GM23248 (cell line): ENCODE data around the gene NRIP3. TPM values are rescaled to one million over a fixed set of nuclear protein-coding genes. Genes with fewer than 3 reads are reported as not detected.
A peak's percentile ranks its signal among the peaks of the same experiment; 100 is the strongest.

Experiments
- DNase-seq: peaks from one replicate; pipeline ENCODE4 v3.0.0-alpha.2; 2015
- H2AFZ ChIP-seq: fragments of 200-600 bp; sonication (generic); 2 replicates; pipeline ENCODE4 v1.6.1; 2016; ENCODE audit warnings: antibody characterized with exemption
- H3F3A ChIP-seq: fragments of 200-600 bp; sonication (generic); 2 replicates; pipeline ENCODE4 v1.6.1; 2016; ENCODE audit warnings: mild to moderate bottlenecking, antibody characterized with exemption, mixed run types; ENCODE audit not compliant: insufficient read depth
- H3K27ac ChIP-seq: fragments of 200-600 bp; sonication (generic); 2 replicates; pipeline ENCODE4 v1.5.1; 2016; ENCODE audit warnings: mild to moderate bottlenecking
- H3K27me3 ChIP-seq: fragments of 200-600 bp; sonication (generic); replicated peaks from 2 replicates; pipeline ENCODE4 v1.6.1; 2016; ENCODE audit warnings: mild to moderate bottlenecking; ENCODE audit not compliant: insufficient read depth
- H3K36me3 ChIP-seq: fragments of 200-600 bp; sonication (generic); 2 replicates; pipeline ENCODE4 v1.6.1; 2016; ENCODE audit warnings: low read depth, mild to moderate bottlenecking
- H3K4me1 ChIP-seq: fragments of 200-600 bp; sonication (generic); 2 replicates; pipeline ENCODE4 v1.6.1; 2016; ENCODE audit warnings: mild to moderate bottlenecking; ENCODE audit not compliant: insufficient read depth
- H3K4me2 ChIP-seq: fragments of 200-600 bp; sonication (generic); one replicate; pipeline ENCODE4 v1.6.1; 2016; ENCODE audit warnings: mild to moderate bottlenecking; ENCODE audit not compliant: unreplicated experiment
- H3K4me3 ChIP-seq: fragments of 200-600 bp; sonication (generic); 2 replicates; pipeline ENCODE4 v1.5.1; 2016; ENCODE audit warnings: mild to moderate bottlenecking
- H3K79me2 ChIP-seq: fragments of 200-600 bp; sonication (generic); 2 replicates; pipeline ENCODE4 v1.6.1; 2016; ENCODE audit warnings: mild to moderate bottlenecking; ENCODE audit not compliant: insufficient read depth
- H3K9ac ChIP-seq: fragments of 200-600 bp; sonication (generic); 2 replicates; pipeline ENCODE4 v1.6.1; 2016; ENCODE audit warnings: mild to moderate bottlenecking
- H3K9me2 ChIP-seq: fragments of 200-600 bp; sonication (generic); 2 replicates; pipeline ENCODE4 v1.6.1; 2016; ENCODE audit warnings: mixed run types, mild to moderate bottlenecking, moderate library complexity; ENCODE audit not compliant: insufficient read depth
- H3K9me3 ChIP-seq: fragments of 200-600 bp; sonication (generic); one replicate; pipeline ENCODE4 v1.6.1; 2017; ENCODE audit warnings: low read depth
- H4K20me1 ChIP-seq: fragments of 200-600 bp; sonication (generic); 2 replicates; pipeline ENCODE4 v1.6.0; 2016; ENCODE audit not compliant: insufficient read depth
- EZH2 ChIP-seq: fragments of 200-600 bp; sonication (generic); IDR thresholded peaks from 2 replicates; pipeline ENCODE4 v1.6.1; 2018; ENCODE audit warnings: antibody characterized with exemption, mild to moderate bottlenecking; ENCODE audit not compliant: insufficient read depth, poor library complexity, severe bottlenecking
- EZH2phosphoT487 ChIP-seq: fragments of 200-600 bp; sonication (generic); IDR thresholded peaks from 2 replicates; pipeline ENCODE4 v1.6.1; 2018; ENCODE audit warnings: antibody characterized with exemption, moderate library complexity, mild to moderate bottlenecking, low read depth; ENCODE audit not compliant: insufficient read depth
- WGBS, 2 experiments: methylation state at CpG; one replicate each; pipeline ENCODE4 v1.1.6; 2015 to 2017; ENCODE audit warnings: low lambda C conversion rate in 2 of 2, low coverage in 1 of 2; ENCODE audit errors: missing lambda C conversion rate in 2 of 2; 5-methylcytosine and 5-hydroxymethylcytosine counted together
- in situ Hi-C: fragments of 300-500 bp; cut with MboI; formaldehyde crosslinking; loops from 2 replicates; pipeline ENCODE4 v1.15.0; 2020
- polyA plus RNA-seq: library from polyadenylated mRNA; unstranded; fragments of >200 nt; fragmentation: Nextera tagmentation; extraction: Ambion mirVana; gene quantifications from 2 replicates; pipeline ENCODE4 v1.2.1, GENCODE V29; 2016
- total RNA-seq: library from RNA; depleted of rRNA; stranded (reverse); fragments of >200 nt; shearing (Covaris generic); gene quantifications from 2 replicates; pipeline ENCODE4 v1.2.3, GENCODE V29; 2014

The NRIP3 gene
- total and polyA plus RNA-seq, 2 experiments from 2014 or later, result 4.8 to 10.8 TPM

- TF ChIP-seq EZH2phosphoT487 (no peak), EZH2 (no peak)
- H3K9ac ChIP-seq, result no peak overlapping the region
- H3K4me1 ChIP-seq, result no peaks in the 10 kb centered on the region
- H3K4me2 ChIP-seq, result no peak overlapping the region
- no peaks in the 10 kb centered on the region for H4K20me1 ChIP-seq
- no peak for DNase-seq
- H3K4me3 ChIP-seq, result no peak overlapping the region
- no peaks in the 10 kb centered on the region for H3K79me2 ChIP-seq
- no peaks in the 10 kb centered on the region for H3K9me3 ChIP-seq
- no peak overlapping the region for H2AFZ ChIP-seq
- no peaks in the 10 kb centered on the region for H3K27me3 ChIP-seq
- 83 to 84% methylated on average over 1 of the region's 1 CpG for WGBS, 2 experiments
- no peaks in the 10 kb centered on the region for H3K9me2 ChIP-seq
- no peaks in the 10 kb centered on the region for H3F3A ChIP-seq
- no peak overlapping the region for H3K27ac ChIP-seq
- H3K36me3 ChIP-seq, result no peaks in the 10 kb centered on the region
- in situ Hi-C loops, result no loop called here
Observed at GRCh38 chr11:9042488-9042887, 38.7 kb upstream of the NRIP3 start.

GRCh38 chr11:9041747-9042146 is 37.9 kb upstream of the NRIP3 start:
- H3K4me2 ChIP-seq, result no peak overlapping the region
- H3K79me2 ChIP-seq, result no peaks in the 10 kb centered on the region
- WGBS, 2 experiments, result 82% methylated on average over 2 of the region's 2 CpGs
- no peak overlapping the region for H3K9ac ChIP-seq
- no peak for TF ChIP-seq EZH2
- TF ChIP-seq EZH2phosphoT487, result no peak
- no peak overlapping the region for H3K4me3 ChIP-seq
- no peak overlapping the region for H3K27ac ChIP-seq
- no peak for DNase-seq
- no peaks in the 10 kb centered on the region for H3F3A ChIP-seq
- no peaks in the 10 kb centered on the region for H3K4me1 ChIP-seq
- H3K9me2 ChIP-seq, result no peaks in the 10 kb centered on the region
- no peaks in the 10 kb centered on the region for H3K27me3 ChIP-seq
- no peaks in the 10 kb centered on the region for H4K20me1 ChIP-seq
- in situ Hi-C loops, result no loop called here
- H2AFZ ChIP-seq, result no peak overlapping the region
- H3K36me3 ChIP-seq, result no peaks in the 10 kb centered on the region
- no peaks in the 10 kb centered on the region for H3K9me3 ChIP-seq

- H4K20me1 ChIP-seq, result no peaks in the 10 kb centered on the region
- H3K79me2 ChIP-seq, result no peaks in the 10 kb centered on the region
- in situ Hi-C loops, result no loop called here
- no peak overlapping the region for H3K4me2 ChIP-seq
- no peaks in the 10 kb centered on the region for H3F3A ChIP-seq
- no peak overlapping the region for H3K9ac ChIP-seq
- no peaks in the 10 kb centered on the region for H3K9me2 ChIP-seq
- DNase-seq, result no peak
- H3K4me1 ChIP-seq, result no peaks in the 10 kb centered on the region
- WGBS, 2 experiments, result 82 to 86% methylated on average over 4 to 9 of the region's 10 CpGs
- no peaks in the 10 kb centered on the region for H3K9me3 ChIP-seq
- no peaks in the 10 kb centered on the region for H3K36me3 ChIP-seq
- TF ChIP-seq EZH2 (no peak), EZH2phosphoT487 (no peak)
- H3K27me3 ChIP-seq, result no peaks in the 10 kb centered on the region
- no peak overlapping the region for H2AFZ ChIP-seq
- no peak overlapping the region for H3K27ac ChIP-seq
- H3K4me3 ChIP-seq, result no peak overlapping the region
Observed at GRCh38 chr11:9040410-9040809, 36.6 kb upstream of the NRIP3 start.

GRCh38 chr11:9039863-9040262 is 36.1 kb upstream of the NRIP3 start:
- 92 to 95% methylated on average over 19 of the region's 19 CpGs for WGBS, 2 experiments
- TF ChIP-seq EZH2phosphoT487, result no peak
- no peak for TF ChIP-seq EZH2
- no peak overlapping the region for H3K9ac ChIP-seq
- no peaks in the 10 kb centered on the region for H3K36me3 ChIP-seq
- no peaks in the 10 kb centered on the region for H3F3A ChIP-seq
- no peak for DNase-seq
- in situ Hi-C loops, result no loop called here
- H3K4me2 ChIP-seq, result no peak overlapping the region
- no peaks in the 10 kb centered on the region for H3K79me2 ChIP-seq
- no peaks in the 10 kb centered on the region for H4K20me1 ChIP-seq
- no peaks in the 10 kb centered on the region for H3K27me3 ChIP-seq
- H3K4me3 ChIP-seq, result no peak overlapping the region
- no peaks in the 10 kb centered on the region for H3K9me2 ChIP-seq
- no peaks in the 10 kb centered on the region for H3K4me1 ChIP-seq
- no peaks in the 10 kb centered on the region for H3K9me3 ChIP-seq
- no peak overlapping the region for H3K27ac ChIP-seq
- no peak overlapping the region for H2AFZ ChIP-seq

DNA sequence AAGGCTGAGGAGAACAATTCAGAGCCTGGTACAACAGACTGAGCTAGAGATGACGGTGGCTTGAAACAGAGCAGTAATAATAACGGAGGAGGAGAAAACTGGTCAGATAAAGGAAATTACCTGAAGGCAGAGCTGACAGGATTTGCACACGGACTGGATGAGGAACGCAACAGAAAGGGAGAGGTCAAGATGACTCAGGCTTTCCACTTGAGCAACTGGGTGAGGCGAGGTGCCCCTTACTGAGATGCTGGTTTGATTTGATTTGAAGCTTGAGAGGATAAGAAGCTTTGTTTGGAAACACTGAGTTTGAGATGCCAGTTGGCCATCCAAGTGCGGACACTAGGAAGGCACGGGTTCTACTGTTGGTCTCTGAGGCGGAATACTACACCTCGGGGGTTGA is 35.4 kb upstream of the NRIP3 start:
- H3F3A ChIP-seq, result no peaks in the 10 kb centered on the region
- no peak for TF ChIP-seq EZH2
- TF ChIP-seq EZH2phosphoT487, result no peak
- no peak overlapping the region for H3K4me3 ChIP-seq
- no peak overlapping the region for H3K9ac ChIP-seq
- no peaks in the 10 kb centered on the region for H3K9me2 ChIP-seq
- in situ Hi-C loops, result no loop called here
- WGBS, 2 experiments, result 87 to 89% methylated on average over 9 of the region's 9 CpGs
- H3K36me3 ChIP-seq, result no peaks in the 10 kb centered on the region
- no peak overlapping the region for H3K4me2 ChIP-seq
- H4K20me1 ChIP-seq, result no peaks in the 10 kb centered on the region
- H3K79me2 ChIP-seq, result no peaks in the 10 kb centered on the region
- H3K9me3 ChIP-seq, result no peaks in the 10 kb centered on the region
- no peaks in the 10 kb centered on the region for H3K4me1 ChIP-seq
- peak; percentile 39 for DNase-seq
- no peak overlapping the region for H2AFZ ChIP-seq
- no peaks in the 10 kb centered on the region for H3K27me3 ChIP-seq
- H3K27ac ChIP-seq, result no peak overlapping the region
